ENCODE measurements around the gene IER5L.
A peak's percentile ranks its signal among the peaks of the same experiment; 100 is the strongest.
"Not testable (repeated sequence)": the region's sequence is repeated elsewhere in the genome, so short reads cannot be mapped to it uniquely, and the experiment has no call there.

IER5L gene

GRCh38 chr9:129178568-129179382, 714 bp upstream of the IER5L start:
- DNase-seq: no peak

DNA sequence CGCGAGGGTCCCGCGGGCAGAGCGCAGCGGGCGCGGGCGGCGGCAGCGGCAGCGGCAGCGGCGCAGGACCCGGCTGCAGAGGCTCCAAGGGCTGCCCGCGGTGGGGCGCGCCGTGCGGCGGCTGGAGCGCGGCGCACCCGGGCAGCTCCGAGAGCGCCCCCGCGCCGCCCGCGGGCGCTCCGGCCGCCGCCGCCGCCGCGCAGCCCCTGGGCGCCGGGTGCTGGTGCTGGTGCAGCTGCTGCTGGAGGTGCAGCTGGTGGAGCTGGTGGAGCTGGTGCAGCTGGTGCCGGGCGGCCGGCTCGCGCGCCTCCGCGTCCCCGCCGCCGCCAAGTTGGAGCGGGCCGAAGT, 644 bp downstream of the IER5L start:
- no peak for DNase-seq

GRCh38 chr9:129176701-129177442, 1.2 kb downstream of the IER5L start:
- DNase-seq: peak in 1 of 2 donors; percentile 29

DNA sequence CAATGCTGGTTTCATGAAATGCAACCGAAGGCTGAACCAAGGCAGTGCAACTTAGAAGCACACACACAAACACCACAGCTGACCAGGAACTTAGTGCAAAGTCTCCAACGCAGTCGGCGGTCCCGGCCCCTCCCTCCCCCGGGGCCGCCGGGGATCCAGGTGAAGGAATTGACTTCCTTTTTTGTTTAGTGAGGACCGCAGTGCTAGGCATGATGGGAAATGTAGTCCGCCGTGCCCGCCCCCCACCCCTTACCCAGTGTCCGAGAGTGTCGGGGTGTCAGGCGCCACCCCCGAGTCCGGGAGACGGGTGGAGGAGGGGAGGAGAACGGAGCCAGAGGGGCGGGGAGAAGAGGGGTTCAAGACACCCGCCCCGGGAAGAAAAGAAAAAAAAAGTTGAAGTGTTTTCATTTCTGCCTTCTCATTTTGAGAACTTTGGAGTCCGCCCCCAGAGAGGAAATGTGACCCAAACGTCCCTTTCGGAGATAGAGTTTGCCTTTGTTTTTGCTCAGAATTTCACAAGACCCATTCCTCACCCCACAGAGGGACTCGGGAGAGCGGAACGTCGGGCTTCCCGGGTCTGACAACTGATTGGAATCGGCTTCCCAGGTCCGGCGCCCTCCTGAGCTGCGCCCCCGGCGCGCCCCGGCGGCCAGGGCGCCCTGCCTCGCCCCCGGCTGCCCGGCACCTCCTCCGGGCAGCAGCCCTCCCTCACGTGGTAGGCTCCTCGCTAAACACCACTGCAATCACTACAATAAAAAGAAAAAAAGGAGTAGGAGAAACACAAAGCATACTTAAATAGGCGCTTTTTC, 2.0 kb downstream of the IER5L start:
- peak; percentile 44 to 82 for DNase-seq

GRCh38 chr9:129175515-129175824, 2.6 kb downstream of the IER5L start:
- no peak for DNase-seq

DNA sequence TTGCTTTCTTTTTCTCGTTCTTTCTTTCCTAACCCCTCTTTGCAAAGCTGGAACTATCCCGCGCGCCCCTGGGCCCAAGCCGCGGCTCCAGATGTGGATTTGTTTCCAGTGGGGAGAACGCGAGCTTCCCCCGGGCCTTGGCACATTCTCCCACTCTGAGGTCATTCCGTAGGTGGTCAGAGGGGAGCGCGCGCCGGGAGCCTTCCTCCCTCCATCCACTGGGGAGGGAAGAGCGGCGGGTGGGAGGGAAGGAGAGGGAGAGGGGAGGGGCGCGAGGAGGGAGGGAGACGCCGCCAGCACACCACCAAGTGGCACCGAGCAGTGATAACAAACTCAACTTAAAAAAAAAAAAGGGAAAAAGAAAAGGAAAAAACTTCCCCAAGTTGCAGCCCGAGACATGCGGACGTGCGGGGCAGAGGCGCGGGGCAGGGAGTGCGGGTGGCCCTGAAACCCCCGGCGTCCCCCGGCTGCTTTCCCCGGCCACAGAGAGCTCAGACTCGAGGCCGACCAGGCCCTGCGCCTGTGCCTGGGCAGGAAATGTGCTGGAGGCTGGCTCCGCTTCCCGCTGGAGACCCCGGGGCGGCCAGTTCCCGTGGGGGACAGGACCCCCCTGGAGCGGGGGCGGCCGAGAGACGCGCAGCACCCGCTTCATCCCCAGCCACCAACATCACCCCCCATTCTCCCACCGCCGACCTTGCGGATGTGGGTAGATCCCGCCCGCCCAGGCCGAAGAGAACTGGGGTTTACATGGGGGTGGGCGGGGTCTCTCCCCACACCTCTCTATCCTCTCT, 3.1 kb downstream of the IER5L start:
- DNase-seq: peak in 1 of 2 donors; percentile 42

- DNase-seq: peak; percentile 50 to 53
Measured at GRCh38 chr9:129174102-129174723, 3.8 kb downstream of the IER5L start.

DNA sequence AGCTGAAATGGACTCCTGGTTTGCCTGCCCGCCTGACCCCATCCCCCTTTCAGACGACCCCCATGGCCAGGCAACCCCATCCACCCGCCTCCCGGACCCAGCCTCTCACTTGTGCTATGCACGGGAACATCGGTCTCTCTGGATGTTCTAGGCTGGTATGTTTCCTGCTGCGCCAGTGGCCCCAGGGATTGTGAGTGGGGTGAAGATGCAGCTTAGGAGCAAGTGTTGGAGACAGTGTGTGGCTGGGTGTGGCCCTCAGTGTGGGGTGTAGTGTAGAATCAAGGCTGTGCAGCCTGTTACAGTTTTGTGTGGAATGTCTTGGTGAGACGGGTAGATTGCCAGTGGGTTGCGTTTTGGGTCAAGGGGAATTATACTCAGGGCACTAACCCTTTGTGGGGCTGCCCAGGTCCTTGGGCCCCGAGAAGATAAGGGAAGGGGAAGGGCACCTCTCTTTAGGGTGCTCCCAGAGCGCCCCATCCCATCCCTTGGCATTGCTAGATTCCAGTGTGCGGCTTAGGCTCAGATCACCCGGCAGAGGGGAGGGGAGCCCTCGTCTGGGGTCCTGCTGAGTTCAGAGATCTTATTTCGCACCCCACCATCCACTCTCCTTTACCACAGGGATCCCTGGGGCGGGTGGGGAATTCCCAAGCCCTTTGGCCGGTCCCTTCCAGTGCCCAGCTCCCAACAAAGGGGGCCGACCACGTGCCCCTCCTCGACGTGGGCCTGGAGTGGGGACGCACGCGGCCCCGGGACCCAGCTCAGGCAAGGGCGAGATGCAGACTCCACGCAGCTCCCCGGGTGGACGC, 4.6 kb downstream of the IER5L start:
- DNase-seq: no peak

DNA sequence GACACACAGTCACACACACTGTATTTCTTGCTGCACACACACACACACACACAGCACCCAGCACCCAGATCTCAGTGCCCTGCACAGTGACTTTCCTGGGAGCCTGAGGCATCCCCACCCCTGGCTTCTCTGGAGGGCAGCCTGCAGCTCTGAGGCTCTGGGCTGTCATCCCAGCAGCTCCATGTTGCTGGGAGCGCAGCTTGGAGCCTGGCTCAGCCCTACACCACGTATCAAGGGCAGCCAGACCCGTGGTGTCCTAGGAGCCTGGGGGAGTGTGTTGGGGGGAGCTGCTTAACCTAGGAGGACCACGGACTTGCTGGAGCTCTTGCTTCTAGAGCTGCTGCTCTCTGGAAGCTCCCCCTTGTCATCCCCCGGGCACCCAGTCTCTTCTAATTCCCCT, 5.2 kb downstream of the IER5L start:
- no peak for DNase-seq

- DNase-seq: no peak
Measured at GRCh38 chr9:129171993-129172751, 5.9 kb downstream of the IER5L start.

- no peak for DNase-seq
Measured at GRCh38 chr9:129170229-129170628, 7.8 kb downstream of the IER5L start.

DNA sequence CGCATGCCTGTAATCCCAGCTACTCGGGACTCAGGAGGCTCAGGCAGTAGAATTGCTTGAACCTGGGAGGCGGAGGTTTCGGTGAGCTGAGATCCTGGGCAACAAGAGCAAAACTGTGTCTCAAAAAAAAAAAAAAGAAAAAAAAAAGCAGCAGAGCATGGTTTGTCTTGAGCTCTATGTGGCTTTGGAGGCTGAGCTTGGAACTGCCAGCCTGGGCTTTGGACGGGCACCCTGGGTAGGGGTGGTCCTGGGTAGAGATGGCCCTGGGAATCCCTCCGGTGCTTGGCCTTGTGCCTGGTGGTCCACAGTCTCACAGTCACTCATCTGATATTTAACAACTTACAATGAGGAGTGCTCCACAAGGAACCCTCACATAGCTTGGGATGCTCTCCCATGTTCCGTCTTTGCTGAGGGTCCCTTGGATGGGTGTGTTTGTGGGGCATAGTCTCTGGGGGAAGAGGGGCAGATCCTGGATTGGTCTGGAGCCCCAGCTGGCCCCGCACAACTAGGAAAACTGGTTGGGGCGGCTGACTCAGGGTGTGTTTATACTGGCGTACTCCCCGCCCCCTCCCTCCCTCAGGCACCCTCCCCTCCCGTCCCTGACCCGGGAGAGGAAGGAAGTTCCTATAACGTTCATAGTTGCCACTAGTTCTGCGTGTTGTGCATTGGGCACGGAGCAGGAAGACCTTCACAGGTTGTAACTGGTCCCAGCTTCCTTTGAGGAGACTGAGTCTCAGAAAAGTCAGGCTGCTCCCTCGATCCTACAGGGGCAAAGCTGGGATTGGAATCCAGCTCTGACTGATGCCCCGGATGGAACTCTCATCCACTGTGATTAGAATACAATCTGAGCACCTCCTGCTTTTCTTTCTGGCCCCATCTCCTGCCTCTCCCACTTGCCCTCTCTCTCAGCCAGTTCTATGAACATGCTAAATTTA, 11.2 kb downstream of the IER5L start:
- peak; percentile 34 to 76 for DNase-seq

- no peak for DNase-seq
Measured at GRCh38 chr9:129165198-129165597, 12.9 kb downstream of the IER5L start.

DNA sequence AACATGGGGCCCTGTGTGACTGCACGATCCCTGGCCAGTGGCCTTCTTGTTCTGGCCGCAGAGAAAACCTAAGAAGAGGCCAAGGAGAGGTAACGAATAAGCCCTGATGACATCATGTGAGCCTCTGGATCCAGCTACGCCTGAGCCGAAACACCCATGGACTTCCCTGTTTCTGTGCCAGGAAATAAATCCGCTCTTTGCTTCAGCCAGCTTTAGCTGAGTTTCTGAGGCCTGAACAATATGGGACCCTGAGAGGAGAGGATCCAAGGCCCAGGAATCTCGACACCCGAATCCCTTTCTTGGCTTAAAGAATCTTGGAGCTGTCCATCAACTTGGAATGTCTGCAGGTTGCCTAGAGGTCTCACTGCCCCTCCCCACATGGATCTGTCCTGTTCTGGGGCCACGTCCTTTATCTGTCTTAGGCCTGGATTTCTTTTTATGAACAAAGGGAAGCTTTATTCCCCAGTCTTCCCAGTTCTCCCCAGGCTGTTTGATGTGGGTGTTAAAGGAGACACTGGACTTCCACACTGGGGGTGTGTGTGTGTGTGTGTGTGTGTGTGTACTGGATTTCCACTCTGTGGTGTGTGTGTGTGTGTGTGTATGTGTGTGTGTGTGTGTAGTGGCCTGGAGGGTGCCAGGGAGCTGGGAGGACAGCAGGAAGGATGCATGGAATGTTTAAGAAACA, 13.7 kb downstream of the IER5L start:
- DNase-seq: no peak

GRCh38 chr9:129163753-129164152, 14.3 kb downstream of the IER5L start:
- DNase-seq: no peak

DNA sequence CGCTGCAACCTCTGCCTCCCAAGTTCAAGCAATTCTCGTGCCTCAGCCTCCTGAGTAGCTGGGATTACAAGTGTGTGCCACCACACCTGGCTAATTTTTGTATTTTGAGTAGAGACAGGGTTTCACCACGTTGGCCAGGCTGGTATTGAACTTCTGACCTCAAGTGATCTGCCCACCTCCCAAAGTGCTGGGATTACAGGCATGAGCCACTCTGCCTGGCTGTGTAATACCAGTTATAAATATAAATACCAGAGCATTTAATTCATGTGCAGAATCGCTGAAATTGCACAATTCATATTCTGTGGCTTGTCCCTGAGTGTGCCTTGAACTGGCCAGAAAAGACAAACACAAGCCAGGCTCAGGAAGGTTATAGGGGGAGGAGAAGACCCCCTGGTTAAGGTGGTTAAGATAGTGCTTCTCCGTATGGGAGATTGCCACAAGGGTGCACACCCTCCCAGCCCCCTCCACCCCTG, 14.8 kb downstream of the IER5L start:
- not testable (repeated sequence) for DNase-seq

DNA sequence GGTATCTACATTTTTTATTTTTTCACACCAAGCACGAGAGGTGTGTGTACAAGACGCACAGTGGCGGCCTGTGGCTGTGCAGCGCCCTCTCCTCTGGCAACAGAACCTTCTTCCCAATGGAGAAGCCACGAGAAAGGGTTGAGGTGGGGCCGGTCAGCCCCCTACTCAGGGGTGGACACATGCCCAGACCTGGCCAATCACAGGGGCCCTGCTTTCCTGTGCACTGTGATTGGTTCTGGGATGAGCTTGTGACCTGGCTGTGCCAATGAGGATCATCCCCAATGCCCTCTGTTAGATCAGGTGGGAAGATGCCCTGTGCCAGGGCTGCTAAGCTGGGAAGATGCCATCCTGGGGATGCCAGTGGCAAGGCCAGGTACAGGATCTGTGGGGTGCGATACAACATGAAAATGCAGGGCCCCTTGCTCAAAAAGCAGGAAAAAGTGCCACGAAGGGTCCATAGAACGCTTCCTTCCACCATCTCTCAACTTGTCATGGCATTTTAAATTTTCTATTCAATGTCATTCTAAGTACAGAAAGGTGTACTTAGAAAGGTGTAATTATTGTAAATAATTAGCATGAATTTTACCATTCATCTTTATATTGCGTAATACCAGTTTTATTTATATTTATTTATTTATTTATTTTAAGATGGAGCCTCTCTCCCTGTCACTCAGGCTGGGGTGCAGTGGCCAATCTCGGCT, 15.4 kb downstream of the IER5L start:
- DNase-seq: no peak

- DNase-seq: no peak
Measured at GRCh38 chr9:129161534-129161837, 16.6 kb downstream of the IER5L start.
